HG03571 (cell line): ENCODE results near the gene NFAM1.

Experiments
- ATAC-seq: cut with Tn5 transposase; IDR thresholded peaks from one replicate; pipeline ENCODE4 v1.9.1; 2021; ENCODE audit not compliant: unreplicated experiment

Gene NFAM1

DNA sequence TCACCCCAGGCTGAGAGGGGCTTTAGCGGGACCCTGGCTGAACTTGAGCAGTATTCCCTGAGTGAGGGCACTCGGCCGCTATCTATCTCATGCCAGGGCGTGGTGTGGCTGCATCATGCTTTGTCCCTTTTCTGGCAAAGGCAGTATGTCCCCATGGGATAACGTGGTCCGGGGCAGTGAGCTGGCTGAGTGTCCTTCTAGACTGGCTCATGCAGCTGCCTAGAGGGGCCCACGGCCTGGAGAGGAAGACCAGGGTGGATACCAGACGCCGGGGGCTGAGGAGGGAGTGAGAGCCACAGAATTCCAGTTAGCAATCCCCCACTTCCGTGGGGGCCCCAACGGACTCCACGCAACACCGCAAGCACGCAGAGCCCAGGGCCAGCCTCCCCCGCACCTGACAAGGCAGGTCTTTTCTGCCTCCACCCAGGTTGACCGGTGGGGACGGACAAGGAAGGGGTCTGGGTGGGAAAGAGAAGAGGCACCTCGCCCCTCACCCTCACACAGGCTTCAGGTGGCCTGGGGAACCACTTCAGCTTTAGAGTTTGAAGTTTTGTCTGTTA, 15.5 kb downstream of the NFAM1 start:
- no peak for ATAC-seq

DNA sequence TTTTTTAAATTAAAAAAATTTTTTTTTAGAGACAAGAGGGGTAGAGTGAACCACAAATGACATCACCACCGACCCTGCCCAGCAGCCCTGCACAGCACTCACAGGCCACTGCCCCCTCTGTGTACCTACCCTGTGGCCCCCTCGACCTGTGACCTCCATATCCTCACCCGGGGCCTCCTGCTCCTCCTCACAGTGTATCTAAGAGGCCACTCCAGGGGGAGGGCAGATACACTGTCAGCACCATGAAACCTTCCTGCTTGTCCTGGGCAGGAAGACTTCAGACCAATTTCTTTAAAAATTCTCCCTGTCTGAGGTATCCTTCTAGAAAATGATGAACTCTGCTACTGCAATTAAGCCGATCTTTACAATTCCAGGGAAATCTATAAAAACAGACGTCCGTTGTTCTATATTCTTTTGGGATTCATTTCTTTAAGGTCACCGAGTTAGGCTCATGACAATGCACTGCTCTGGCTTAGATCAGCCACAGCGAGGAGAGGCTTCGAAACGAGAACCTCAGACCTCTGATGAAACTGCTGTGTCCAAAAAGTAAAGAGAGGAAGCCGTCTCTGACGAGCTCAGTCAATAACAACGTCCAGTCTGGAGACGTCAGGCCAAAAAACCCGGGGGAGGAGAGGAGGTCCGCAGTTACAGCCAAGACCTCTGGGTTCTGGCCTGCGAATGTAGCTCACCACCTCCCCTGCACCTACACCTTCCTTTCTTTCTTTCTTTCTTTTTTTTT, 17.5 kb downstream of the NFAM1 start:
- ATAC-seq = no peak

DNA sequence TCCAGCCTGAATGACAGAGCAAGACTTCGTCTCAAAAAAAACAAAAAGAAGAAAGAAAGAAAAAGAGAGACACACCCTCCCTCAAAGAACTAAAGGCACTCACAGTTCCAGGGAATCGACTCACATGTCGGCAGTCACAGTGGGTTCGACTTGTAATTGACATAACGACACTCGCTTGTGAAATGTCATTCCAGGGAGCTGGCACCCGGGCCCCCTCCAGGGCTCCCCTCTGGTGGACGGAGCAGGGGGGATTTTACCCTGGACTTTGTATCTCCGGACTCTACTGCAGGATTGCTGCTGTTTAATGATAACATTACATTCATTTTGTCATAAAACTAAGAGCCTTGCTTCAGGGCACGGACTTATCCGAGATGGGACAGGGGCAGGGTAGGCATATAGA, 18.2 kb downstream of the NFAM1 start:
- ATAC-seq = no peak

DNA sequence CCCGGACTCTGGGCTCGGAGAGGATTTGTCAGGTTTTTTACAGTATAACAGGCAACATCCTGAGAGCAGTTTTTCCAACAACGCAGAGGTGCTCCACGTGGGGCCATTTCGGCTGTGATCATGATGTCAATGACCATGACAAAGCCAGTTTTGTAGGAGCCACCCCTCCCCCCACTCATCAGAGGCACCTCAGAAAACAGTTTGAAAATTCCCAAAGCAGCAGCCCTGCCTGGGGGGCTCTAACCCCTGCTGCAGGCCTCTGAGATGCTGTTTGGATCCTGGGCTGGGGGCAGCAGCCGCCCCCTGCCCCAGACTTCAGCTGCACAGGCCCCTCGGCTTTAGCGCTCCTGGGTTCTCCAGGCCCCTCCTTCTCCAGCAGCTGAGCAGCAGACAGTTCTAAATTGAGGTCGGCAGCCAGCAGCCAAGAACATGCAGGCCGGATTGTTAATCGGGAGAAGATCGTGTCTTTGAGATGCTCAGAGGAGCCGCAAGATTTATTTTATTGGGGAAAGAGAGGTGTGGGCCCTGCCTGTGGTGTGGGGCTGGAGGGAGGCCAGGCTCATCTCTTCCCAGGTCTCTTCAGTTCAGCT, 19.4 kb downstream of the NFAM1 start:
- no peak for ATAC-seq

DNA sequence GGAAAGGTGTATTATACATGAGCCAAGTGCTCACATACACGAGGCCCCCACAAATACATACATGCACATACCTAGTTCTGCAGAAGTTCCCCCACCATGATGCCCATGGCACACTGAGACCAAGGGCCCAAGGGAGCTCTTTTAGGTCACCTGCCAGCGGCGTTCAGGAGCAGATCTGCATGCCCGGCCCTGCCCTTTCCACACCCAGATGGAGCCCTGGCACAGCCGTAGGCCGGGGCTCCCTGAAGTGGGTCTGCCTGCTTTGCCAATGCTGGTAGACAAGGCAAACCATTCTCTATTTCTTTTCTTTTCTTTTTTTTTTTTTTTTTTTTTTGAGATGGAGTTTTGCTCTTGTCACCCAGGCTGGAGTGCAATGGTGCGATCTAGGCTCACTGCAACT, 21.5 kb downstream of the NFAM1 start:
- ATAC-seq = no peak

DNA sequence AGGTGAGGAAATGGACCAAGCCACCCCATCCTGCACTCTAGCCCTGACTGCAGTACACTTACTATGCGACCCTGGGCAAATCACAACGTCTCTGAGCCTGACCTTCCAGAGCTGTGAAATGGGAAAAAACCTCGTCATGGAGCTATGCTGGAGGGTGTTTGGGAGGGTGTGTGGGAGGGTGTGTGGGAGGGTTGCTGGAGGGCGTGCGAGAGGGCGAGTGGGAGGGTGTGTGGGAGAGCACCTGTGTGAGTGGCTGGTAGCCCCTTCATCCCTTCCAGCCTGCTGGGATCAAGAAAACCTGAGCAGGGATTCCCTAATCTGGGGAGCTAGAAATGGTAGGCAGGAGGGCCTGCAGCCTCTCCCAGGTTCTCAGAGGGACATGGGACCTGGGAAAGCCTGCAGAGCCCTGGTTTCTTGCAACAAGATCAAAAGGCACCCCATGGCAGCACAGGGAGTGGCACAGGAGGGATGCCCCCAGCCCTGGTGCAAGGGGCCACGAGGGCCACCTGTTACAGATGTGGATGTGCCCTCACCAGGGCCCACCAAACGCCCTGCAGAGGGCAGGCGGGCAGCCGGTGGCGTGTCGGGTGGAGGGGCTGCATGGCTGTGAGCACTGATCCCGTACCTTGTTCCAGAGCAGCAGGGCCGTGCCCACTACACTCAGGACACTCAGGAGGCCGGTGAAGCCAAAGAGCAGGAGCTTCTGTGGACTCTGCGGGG, 23.2 kb downstream of the NFAM1 start:
- no peak for ATAC-seq

DNA sequence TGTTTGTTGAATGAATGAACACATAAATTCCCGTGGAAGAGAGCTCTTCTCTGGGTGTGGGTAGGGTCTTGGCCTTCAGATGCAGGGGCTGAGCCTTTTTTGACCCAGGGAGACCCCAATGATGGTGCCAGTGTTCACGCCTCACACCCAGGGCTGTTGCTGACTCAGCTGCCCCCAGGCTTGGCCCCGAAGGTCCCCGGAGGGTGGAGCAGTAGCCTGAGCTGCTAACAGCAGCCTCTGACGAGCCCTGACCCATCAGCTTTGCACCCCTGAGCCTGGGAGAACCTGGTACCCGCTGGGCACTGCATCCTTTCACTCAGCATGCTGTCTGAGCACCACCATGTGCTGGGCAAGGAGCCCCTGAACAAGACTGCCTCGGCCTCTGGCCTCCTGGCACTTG, 23.9 kb downstream of the NFAM1 start:
- ATAC-seq = no peak

DNA sequence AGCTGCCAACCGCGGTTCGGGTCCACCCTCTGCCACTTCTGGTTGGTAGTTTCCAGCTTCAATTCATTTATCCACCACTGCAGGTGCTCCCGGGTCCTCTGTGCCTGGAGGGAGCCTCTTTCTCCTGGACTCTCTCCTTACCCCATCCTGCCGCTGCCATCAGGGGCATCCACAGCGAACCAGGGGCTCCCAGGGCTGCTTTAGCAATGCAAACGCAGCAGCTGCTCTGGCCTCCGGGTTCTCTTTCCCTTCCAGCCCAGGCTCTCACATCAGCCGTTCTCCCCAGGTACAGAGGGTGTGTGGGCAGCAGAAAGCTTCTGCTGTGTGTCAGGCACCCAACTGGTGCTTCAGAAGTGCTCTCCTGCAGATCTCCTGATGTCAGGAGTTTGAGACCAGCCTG, 27.9 kb downstream of the NFAM1 start:
- no peak for ATAC-seq

DNA sequence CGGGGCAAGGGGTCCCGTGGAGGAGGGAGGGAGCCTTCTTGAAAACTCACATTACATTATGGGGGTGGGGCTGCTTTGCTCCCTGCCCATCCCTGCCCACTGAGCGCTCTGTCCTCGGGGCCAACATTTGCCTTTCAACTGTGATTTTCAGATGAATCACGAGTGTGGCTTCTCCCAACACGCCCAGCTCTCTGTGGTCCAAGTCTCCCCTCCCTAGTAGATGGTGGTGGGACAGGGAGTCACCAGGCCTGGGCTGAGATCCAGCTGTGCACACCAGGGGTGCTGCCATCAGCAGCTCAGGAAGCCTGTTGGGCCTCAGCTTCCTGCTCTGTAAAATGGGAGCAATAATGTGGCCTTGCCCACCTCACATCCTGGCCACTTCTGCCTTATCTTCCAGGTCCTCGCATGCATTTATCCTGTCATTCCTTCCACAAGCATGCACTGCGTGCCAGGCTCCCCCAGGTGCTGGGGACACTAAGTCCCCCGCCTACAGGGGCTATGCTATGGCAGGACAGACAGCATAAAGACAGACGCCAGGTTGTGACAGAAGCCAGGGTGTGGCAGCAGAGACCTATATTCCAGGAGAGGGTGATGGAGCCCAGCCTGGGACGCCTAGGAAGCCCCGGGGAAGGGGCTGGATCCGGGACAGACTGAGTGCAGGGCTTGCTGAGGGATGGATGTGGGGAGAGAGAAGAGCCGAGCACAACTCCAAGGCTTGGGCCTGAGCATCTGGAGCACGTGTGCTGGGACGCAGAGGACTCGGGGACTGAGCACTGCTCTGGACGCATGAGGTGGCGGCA, 30.5 kb downstream of the NFAM1 start:
- ATAC-seq = no peak

DNA sequence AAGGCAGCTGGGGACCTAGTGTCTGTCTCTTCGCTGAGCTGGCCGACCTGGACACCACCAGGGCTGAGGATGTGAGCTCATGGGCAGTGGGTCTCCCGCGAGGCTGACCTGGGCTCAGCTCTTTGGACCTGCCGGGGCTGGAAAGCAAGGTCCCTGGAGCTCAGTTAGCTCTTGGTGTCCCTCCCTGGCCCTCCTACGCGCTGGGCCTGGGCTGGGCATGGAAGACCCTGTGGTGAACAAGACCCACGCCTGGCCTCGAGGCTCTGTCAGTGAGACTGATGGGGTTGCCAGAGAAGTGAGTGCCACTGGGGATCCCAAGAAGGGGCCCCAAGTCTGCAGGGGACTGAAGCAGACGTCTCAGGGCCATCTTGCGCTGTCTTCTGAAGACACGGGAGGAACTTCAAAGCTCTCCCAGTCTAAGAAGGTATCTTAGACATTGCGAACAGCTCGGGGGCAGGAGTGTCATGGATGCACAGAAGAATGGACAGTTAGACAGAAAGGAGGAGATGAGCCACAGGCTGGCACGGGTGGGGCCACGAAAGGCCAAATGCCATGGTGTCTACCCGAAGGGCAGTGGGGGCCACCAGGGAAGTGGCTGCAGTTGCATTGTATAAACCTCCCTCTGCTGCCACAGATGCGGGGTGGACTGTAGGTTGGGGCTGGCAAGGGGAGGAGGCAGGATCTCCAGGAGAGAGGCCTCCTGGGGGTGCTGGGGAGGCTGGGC, 31.2 kb downstream of the NFAM1 start:
- no peak for ATAC-seq

DNA sequence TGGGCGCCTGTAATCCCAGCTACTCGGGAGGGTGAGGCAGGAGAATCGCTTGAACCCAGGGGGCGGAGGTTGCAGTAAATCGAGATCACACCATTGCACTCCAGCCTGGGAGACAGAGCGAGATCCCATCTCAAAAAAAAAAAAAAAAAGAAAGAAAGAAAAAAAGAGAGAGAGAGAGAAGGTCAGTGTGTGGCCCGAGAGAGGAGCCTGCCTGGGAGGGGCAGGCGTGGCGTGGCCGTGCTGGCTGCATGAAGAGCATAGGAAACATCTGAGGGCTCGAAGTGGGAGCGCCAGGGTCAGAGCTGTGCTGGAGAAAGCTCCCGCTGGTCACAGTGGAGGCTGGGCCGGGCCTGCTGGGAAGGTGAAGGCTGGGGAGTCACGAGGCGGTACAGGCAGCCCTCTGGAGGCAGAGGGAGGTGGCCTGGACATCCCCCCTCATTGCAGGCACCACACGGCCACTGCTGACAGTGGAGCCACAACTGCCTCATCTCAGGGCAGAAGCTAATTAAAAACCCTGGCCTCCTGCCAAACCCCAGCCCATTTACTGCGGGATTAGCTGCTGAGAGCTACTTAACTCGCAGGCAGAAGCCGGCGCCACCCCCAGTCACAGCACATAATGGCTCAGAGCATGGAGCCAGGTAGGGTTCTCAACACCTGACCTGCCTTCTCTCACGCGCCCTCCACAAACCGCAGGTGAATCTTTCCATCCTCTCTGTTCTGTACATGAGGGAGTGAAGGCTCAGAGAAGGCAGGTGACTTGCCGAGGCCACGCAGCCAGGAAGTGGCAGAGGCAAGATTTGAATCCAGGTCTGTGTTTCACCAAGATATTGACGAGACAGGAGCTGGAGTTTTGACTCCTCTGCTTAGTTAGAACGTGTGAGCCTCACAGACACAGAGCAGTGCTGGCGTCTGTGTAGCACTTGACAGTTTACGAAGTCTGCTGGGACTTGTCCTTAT, 32.6 kb downstream of the NFAM1 start:
- no peak for ATAC-seq

DNA sequence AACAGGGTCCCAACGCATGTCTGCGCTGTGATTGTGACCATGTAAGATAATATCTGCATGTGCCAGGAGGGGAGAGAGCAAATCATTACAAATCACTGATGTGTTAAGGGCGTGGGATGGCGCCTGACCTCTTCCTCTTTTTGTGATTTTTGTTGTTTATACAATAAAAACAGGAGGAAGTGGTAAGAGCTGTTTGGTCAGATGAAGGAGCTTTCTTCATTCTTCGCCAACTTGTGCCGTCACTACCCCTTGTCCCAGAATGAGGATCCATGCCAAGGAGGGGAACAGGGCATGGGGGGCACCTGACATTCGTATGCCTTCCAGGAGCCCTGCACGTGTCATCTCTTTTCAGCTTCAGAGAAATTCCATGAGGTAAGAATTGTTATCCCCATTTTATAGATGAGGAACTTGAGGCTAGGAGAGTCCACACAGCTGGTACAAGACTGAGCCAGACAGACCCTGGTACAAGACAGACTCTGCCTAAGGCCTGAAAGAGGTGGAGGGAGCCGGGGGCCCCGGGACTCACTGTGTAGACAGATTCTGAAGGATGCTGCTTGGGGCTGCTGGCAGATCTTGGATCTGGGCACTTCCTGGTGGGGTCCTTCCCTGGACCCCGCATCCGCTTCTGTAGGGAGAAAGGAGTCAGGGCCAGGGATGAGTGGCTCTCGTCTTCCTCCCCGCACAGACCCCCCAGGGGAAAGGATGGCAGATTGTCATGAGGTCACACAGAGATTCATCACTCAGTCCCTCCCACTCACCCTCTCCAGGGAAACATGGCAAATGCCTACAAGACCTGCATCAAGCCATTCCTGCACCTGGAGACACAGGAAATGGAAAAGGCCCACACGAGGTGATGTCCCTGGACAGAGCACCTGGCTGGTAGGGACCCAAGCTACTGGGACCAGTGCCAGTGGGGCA, 34.6 kb downstream of the NFAM1 start:
- no peak for ATAC-seq

DNA sequence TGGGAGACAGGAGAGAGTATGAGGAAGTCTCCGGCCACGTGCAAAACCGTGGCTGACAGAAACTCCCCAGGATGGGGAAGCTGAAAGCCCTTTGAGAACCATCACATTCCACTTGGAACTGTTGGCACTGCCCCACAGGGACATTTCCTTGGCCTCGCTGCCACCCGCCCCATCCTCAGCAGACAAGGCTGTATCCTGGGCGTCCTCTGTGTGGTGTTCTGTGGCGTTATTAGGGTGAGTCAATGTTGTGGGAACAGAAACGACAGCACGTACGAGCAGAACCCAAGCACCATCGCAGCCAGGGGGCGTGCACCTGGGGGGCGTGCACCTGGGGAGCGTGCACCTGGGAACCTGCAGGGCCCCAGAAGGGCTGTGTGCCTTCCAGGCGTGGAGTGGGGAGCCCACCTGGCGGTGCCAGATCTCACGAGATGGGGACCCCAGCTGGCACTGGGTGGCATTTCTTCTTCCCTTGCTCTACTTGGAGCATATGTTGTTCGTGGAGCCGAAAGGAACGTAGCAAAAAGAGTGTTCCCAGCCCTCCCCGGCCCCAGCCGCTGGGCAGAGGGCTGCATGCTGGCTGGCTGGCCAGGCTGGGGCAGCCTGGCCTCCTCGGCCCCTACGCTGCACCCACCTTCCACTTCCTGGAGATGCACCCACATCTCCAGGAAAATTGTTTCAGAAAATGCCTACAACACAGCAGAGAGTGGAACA, 35.4 kb downstream of the NFAM1 start:
- ATAC-seq = no peak

DNA sequence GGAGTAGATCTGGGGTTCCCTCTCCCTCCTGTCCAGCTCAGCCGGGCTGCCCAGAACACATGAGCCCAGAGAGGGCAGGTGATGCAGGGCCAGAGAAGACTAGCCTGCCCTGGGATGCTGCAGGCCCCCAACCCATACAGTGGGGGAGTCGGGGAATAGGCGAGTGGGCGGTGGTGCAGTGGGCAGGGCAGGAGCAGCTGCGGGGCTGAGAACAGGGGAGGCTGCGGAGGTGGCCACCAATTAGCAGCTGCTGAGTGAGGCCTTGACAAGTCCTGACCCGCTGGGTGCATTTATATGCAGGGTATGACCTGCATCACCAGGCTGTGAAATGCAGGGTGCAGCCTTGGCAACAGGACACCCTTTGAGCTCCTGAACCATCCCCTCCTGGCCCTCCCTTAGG, 43.1 kb downstream of the NFAM1 start:
- no peak for ATAC-seq

DNA sequence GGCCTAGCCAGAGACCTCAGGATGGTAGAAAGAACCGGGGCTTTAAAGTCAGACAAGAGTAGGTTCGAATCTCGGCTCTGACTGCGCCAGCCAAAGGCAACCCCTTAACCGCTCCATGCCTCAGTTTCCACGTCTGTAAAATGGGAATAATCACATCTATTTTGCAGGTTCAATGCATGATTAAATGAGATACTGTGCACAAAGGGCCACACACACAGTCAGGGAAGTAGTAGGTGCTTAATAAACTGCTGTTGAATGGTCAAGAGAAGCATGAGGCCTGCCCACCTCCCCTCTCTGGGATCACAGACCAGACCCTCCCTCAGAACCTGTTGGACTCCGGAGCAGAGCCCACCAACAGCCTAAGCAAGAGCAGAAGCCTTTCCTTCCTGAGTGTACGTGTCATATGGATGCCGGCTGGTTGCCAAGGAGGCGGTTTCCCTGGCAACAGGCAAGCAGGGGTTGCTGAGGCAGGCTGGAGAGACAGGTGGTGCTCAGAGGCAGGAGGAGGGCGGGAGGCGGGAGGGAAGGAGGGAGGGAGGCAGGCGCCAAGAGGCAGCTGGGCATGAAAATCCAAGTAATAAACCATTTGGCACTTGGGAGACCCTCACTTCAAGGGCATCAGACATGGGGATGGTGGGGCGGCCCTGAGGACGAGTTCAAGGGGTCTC, 43.9 kb downstream of the NFAM1 start:
- ATAC-seq = no peak

DNA sequence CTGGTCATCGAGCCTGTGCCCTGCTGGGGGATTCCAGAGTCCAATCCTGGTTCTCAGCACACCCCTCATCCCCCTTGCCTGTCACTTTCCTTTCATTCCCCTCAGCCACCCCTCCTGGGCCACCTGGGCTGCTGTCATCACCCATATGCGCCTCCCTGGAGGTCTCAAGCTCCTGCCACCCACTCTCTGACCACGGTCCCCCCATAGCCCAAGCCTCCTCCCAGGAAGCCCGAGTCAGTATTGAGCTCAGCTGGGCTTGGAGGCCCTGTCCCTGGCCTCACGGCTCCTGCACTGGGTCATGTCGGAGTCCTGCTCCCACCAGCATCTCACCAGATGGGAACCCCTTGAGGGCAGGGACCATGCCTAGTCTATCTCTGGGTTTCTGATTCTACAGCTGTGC, 44.6 kb downstream of the NFAM1 start:
- ATAC-seq = no peak

DNA sequence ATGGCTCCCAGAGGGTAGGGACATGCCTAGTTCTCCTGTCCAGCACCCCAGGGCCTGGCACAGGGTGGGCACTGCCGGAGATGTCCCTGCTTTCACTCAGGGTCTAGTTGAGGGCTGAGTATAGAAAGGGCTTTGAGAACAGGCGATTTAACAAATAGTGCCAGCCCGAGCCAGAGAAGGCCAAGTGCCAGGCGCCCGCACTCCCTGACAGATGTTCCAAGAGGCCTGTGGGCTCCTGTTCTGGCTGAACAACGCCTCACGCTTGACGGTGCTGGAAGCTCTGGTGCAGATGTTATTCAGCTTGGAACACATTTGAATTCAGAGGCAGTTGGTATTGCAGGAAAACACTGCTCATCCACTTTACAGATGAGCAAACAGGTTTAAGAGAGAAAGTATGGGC, 46.5 kb downstream of the NFAM1 start:
- no peak for ATAC-seq
